MM.1S (cell line): Measurements from ENCODE around the gene B4GALT7.

Source experiments
- DNase-seq: peaks from one replicate; pipeline ENCODE4 v3.0.0-alpha.2; 2015
- H2AFZ ChIP-seq: fragments of 300-600 bp; sonication (generic); 2 replicates; pipeline ENCODE4 v1.6.0; 2016; ENCODE audit warnings: antibody characterized with exemption, low read length
- H3F3A ChIP-seq: fragments of 300-600 bp; sonication (generic); 2 replicates; pipeline ENCODE4 v1.6.1; 2016; ENCODE audit warnings: mild to moderate bottlenecking, antibody characterized with exemption, low read length, moderate library complexity, mixed read lengths; ENCODE audit not compliant: insufficient read depth
- H3K27ac ChIP-seq: fragments of 300-600 bp; sonication (generic); 2 replicates; pipeline ENCODE4 v1.5.1; 2016; ENCODE audit warnings: mild to moderate bottlenecking, low read length
- H3K27me3 ChIP-seq: fragments of 300-600 bp; sonication (generic); replicated peaks from 2 replicates; pipeline ENCODE4 v1.6.0; 2016; ENCODE audit warnings: low read length; ENCODE audit not compliant: insufficient read depth
- H3K36me3 ChIP-seq: fragments of 300-600 bp; sonication (generic); replicated peaks from 2 replicates; pipeline ENCODE4 v1.6.1; 2016; ENCODE audit warnings: mild to moderate bottlenecking, low read length, mixed read lengths; ENCODE audit not compliant: insufficient read depth
- H3K4me1 ChIP-seq: fragments of 300-600 bp; sonication (generic); 2 replicates; pipeline ENCODE4 v1.6.1; 2016; ENCODE audit warnings: low read length, mixed read lengths
- H3K4me2 ChIP-seq: fragments of 300-600 bp; sonication (generic); 2 replicates; pipeline ENCODE4 v1.6.0; 2016; ENCODE audit warnings: low read depth, low read length
- H3K4me3 ChIP-seq: fragments of 300-600 bp; sonication (generic); 2 replicates; pipeline ENCODE4 v1.5.1; 2016; ENCODE audit warnings: low read length, mixed read lengths
- H3K79me2 ChIP-seq: fragments of 300-600 bp; sonication (generic); 2 replicates; pipeline ENCODE4 v1.6.1; 2016; ENCODE audit warnings: mixed run types, low read length, mixed read lengths
- H3K9ac ChIP-seq: fragments of 300-600 bp; sonication (generic); 2 replicates; pipeline ENCODE4 v1.6.1; 2016; ENCODE audit warnings: low read length, mixed read lengths
- H3K9me2 ChIP-seq: fragments of 300-600 bp; sonication (generic); replicated peaks from 2 replicates; pipeline ENCODE4 v1.6.1; 2016; ENCODE audit warnings: mild to moderate bottlenecking, low read length, mixed read lengths; ENCODE audit not compliant: insufficient read depth
- H3K9me3 ChIP-seq: fragments of 300-600 bp; sonication (generic); replicated peaks from 2 replicates; pipeline ENCODE4 v1.6.1; 2016; ENCODE audit warnings: mild to moderate bottlenecking, low read length, mixed read lengths; ENCODE audit not compliant: insufficient read depth
- H4K20me1 ChIP-seq: fragments of 300-600 bp; sonication (generic); 2 replicates; pipeline ENCODE4 v1.6.1; 2016; ENCODE audit warnings: mild to moderate bottlenecking, low read length, moderate library complexity, mixed read lengths; ENCODE audit not compliant: insufficient read depth
- EZH2 ChIP-seq: fragments of 300-600 bp; sonication (generic); optimal IDR thresholded peaks from 2 replicates; pipeline ENCODE3; 2017; ENCODE audit warnings: low read depth, mild to moderate bottlenecking, antibody characterized with exemption, low read length, mixed read lengths
- EZH2phosphoT487 ChIP-seq: fragments of 300-600 bp; sonication (generic); IDR thresholded peaks from 2 replicates; pipeline ENCODE4 v1.6.1; 2018; ENCODE audit warnings: antibody characterized with exemption, low read length
- TF ChIP-seq, protein P1 (sequence below): fragments of 300-600 bp; sonication (generic); IDR thresholded peaks from 2 replicates; pipeline ENCODE4 v1.5.1; 2016; ENCODE audit warnings: antibody characterized with exemption, low read length, mixed read lengths

The B4GALT7 gene

DNA sequence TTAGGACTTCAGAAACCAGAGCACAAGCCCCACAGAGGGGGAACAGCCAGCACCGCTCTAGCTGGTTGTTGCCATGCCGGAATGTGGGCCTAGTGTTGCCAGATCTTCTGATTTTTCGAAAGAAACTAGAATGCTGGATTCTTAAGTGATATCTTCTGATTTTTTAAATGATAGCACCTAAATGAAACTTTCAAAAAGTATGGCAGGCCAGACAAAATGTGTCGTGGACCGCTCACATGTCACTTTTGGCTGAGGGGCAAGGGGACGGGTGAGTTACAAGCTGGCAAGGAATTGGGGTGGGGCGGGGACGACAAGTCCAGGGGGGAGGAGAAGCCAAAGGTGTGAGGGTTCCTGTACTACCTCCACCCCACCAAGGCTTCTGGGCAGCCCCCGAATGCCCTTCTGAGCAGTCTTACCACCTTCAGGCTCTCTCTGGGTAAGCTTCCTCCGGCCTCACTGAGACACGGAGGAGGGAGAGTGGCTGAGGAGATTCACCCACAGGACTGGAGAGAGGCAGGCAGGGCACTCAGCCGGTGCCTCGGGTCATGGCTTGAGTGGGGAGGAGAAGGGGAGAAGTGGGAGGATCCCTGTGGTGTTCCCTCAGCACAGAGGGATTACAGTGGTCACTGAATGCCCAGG, 10.3 kb downstream of the B4GALT7 start:
- H3K36me3 ChIP-seq: no peaks in the 10 kb centered on the region
- no peaks in the 10 kb centered on the region for H3K79me2 ChIP-seq
- H3K4me2 ChIP-seq: no peak overlapping the region
- no peak overlapping the region for H3K4me3 ChIP-seq
- no peaks in the 10 kb centered on the region for H3K9me2 ChIP-seq
- no peak overlapping the region for H3K9ac ChIP-seq
- no peak overlapping the region for H2AFZ ChIP-seq
- no peaks in the 10 kb centered on the region for H3K27me3 ChIP-seq
- no peak for DNase-seq
- H3K27ac ChIP-seq: no peak overlapping the region
- TF ChIP-seq EZH2phosphoT487: no peak
- no peak for TF ChIP-seq EZH2
- TF ChIP-seq, protein P1, sequence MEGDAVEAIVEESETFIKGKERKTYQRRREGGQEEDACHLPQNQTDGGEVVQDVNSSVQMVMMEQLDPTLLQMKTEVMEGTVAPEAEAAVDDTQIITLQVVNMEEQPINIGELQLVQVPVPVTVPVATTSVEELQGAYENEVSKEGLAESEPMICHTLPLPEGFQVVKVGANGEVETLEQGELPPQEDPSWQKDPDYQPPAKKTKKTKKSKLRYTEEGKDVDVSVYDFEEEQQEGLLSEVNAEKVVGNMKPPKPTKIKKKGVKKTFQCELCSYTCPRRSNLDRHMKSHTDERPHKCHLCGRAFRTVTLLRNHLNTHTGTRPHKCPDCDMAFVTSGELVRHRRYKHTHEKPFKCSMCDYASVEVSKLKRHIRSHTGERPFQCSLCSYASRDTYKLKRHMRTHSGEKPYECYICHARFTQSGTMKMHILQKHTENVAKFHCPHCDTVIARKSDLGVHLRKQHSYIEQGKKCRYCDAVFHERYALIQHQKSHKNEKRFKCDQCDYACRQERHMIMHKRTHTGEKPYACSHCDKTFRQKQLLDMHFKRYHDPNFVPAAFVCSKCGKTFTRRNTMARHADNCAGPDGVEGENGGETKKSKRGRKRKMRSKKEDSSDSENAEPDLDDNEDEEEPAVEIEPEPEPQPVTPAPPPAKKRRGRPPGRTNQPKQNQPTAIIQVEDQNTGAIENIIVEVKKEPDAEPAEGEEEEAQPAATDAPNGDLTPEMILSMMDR: no peak
- no peaks in the 10 kb centered on the region for H3F3A ChIP-seq
- no peaks in the 10 kb centered on the region for H3K9me3 ChIP-seq
- no peaks in the 10 kb centered on the region for H4K20me1 ChIP-seq
- no peaks in the 10 kb centered on the region for H3K4me1 ChIP-seq

DNA sequence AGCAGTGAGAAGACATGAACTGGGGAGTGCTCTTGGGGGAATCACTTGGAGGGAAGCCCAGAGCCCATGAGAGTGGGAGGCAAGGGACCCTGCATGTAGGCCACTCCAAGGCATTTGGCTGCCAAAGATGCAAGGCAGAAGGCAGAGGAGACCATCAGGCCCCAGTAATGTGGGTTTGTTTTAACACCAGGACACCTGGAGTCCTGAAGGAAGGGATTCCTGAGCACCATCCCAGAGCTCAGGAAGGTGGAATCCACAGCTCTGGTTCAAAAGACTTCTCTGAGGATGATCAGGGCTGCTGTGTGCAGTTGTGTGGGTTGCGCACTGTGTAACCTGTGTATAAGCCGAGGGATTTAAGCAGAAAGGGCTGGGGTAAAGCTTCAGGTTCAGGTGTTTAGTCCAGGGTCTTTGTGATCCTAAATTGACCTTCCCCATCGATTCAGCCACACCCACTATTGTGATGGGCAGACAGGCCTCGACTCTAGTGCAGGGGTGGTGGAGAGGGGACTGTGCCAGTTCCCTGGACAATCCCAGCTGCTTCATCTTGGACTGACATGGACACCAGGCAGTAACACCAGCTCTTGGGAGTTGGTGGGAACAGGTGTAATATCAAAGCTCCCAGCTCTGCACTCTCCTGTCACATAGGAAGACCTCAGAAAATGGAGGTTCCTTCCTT, 11.0 kb downstream of the B4GALT7 start:
- no peaks in the 10 kb centered on the region for H4K20me1 ChIP-seq
- H3K4me2 ChIP-seq: no peak overlapping the region
- no peak overlapping the region for H3K27ac ChIP-seq
- no peaks in the 10 kb centered on the region for H3K4me1 ChIP-seq
- H3K9me3 ChIP-seq: no peaks in the 10 kb centered on the region
- no peaks in the 10 kb centered on the region for H3F3A ChIP-seq
- no peaks in the 10 kb centered on the region for H3K36me3 ChIP-seq
- H3K27me3 ChIP-seq: no peaks in the 10 kb centered on the region
- no peaks in the 10 kb centered on the region for H3K79me2 ChIP-seq
- no peak overlapping the region for H3K4me3 ChIP-seq
- DNase-seq: no peak
- TF ChIP-seq EZH2 (no peak), EZH2phosphoT487 (no peak)
- TF ChIP-seq, protein P1: no peak
- H3K9ac ChIP-seq: no peak overlapping the region
- H3K9me2 ChIP-seq: no peaks in the 10 kb centered on the region
- H2AFZ ChIP-seq: no peak overlapping the region

DNA sequence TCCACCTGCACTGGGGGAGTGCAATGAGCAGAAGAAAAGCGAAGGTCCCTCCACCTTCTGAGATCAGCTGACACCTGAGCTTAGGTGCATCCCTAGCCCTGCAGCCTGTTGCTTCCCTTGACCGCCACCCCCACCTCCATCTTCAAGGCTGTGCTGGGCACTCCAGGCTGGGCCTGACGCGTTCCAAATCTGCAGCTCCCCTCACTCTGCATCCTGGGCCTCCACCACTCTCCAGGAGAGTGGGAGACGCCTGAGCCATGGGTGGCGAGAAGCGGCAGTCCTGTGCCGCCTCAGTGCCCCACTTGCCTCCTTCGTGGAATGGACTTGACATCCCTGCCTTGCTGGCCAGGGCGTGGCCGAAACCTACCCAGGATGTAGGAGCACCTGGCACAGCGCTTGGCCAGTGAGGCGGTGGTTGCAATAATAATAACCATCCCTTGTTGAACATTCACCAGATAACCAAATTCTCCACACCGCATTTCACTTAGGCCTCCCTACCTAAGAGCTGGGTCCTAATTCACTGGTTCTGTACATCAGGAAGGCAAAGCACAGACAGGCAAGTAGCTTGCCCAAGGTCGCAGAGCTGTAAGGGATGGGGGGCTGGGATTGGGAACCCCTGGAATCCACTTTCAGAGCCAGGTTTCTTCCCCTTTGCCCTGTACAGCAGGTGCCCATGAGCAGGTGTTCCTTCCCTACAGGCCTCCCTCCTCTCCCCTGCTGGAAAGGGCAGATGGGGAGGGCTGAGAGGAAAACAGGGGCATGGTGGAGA, 11.7 kb downstream of the B4GALT7 start:
- Histone ChIP-seq H3K9me2 (no peaks in the 10 kb centered on the region), H3F3A (no peaks in the 10 kb centered on the region), H3K79me2 (no peaks in the 10 kb centered on the region), H2AFZ (no peak overlapping the region), H3K27me3 (no peaks in the 10 kb centered on the region), H3K9me3 (no peaks in the 10 kb centered on the region), H3K9ac (no peak overlapping the region), H3K4me2 (no peak overlapping the region), H3K4me3 (no peak overlapping the region), H4K20me1 (no peaks in the 10 kb centered on the region), H3K36me3 (no peaks in the 10 kb centered on the region), H3K27ac (no peak overlapping the region), H3K4me1 (no peaks in the 10 kb centered on the region)
- DNase-seq: no peak
- TF ChIP-seq EZH2phosphoT487 (no peak), EZH2 (no peak)
- TF ChIP-seq, protein P1: no peak
